ENCODE data around the gene TPTE2. TPM values are rescaled to one million over a fixed set of nuclear protein-coding genes. Genes with fewer than 3 reads are reported as not detected.
"Not testable (repeated sequence)": the region's sequence is repeated elsewhere in the genome, so short reads cannot be mapped to it uniquely, and the experiment has no call there.

Gene TPTE2
- total and polyA plus RNA-seq, 2 experiments from 2014 or later = not detected

- not testable (repeated sequence) for H3K4me1 ChIP-seq (ENCODE audit: insufficient read depth); H4K20me1 ChIP-seq (replicated peaks; ENCODE audit: insufficient read depth); H3F3A ChIP-seq (replicated peaks; ENCODE audit: low read depth); H3K27ac Mint-ChIP-seq; H3K9me2 ChIP-seq (ENCODE audit: insufficient read depth); H3K27me3 ChIP-seq (ENCODE audit: insufficient read depth); H3K4me2 ChIP-seq; H3K36me3 Mint-ChIP-seq (ENCODE audit: low read depth); H2AFZ ChIP-seq; H3K27me3 Mint-ChIP-seq (ENCODE audit: insufficient read depth, low read depth, poor library complexity); H3K27ac ChIP-seq (ENCODE audit: low read depth); H3K79me2 ChIP-seq (replicated peaks; ENCODE audit: insufficient read depth); H3K4me3 ChIP-seq; ATAC-seq; H3K4me1 Mint-ChIP-seq; H3K36me3 ChIP-seq (ENCODE audit: insufficient read depth); H3K4me3 Mint-ChIP-seq; DNase-seq (ENCODE audit: low spot score)
- H3K9me3 Mint-ChIP-seq = peaks cover 53% of the 10 kb centered on the region
Measured at GRCh38 chr13:19560672-19561071, 660 bp downstream of the TPTE2 start.

DNA sequence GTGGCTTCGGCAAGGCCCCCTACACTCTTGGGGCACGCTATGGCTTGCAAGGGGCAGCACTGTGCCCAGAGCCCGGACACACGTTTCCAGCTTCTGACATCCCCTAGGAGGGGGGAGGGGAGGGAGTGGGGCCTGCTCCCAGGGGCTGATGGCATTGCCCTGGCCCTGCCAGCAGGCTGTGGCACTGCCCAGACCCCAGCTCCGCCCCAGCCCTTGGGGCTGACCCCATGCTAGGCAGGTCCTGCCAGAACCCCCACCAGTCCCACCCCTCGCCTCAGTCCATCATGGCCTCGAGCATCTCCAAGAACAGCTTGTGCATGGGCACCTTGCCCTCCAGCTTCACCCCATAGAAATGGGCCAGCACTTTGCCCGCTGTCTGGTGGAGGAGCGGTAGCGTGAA lies 1.6 kb downstream of the TPTE2 start:
- not testable (repeated sequence) for H3K36me3 Mint-ChIP-seq (ENCODE audit: low read depth); H2AFZ ChIP-seq; H3K4me1 Mint-ChIP-seq; H3F3A ChIP-seq (replicated peaks; ENCODE audit: low read depth); H3K79me2 ChIP-seq (replicated peaks; ENCODE audit: insufficient read depth); H3K27ac Mint-ChIP-seq; H4K20me1 ChIP-seq (replicated peaks; ENCODE audit: insufficient read depth); H3K27me3 ChIP-seq (ENCODE audit: insufficient read depth); ATAC-seq; H3K36me3 ChIP-seq (ENCODE audit: insufficient read depth); DNase-seq (ENCODE audit: low spot score); H3K4me1 ChIP-seq (ENCODE audit: insufficient read depth); H3K4me3 ChIP-seq; H3K27me3 Mint-ChIP-seq (ENCODE audit: insufficient read depth, low read depth, poor library complexity); H3K4me2 ChIP-seq; H3K27ac ChIP-seq (ENCODE audit: low read depth); H3K4me3 Mint-ChIP-seq; H3K9me2 ChIP-seq (ENCODE audit: insufficient read depth)
- peaks cover 54% of the 10 kb centered on the region for H3K9me3 Mint-ChIP-seq

DNA sequence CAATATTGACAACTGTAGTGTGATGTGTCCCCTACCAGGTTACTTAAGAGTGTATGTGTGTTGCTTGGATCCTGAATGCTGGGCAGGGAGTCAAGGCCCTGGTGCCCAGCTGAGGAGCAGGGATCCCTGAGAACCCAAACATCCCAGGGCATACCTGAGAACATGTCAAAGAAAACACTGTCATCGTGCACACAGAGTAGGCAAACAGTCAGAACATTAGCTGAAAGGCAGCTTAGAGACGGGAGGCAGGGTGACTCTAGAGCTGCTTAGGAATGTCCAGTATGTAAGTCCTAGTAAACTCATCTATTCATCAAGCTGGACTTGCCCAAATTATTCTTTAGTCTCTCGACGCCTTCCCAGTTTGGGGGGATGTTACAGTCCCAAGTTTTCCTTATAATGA lies 4.0 kb downstream of the TPTE2 start:
- H3K27ac ChIP-seq (ENCODE audit: low read depth); H3K4me1 ChIP-seq (ENCODE audit: insufficient read depth); ATAC-seq; H2AFZ ChIP-seq; H3K4me1 Mint-ChIP-seq; H3K36me3 Mint-ChIP-seq (ENCODE audit: low read depth); H3K27ac Mint-ChIP-seq; H3K36me3 ChIP-seq (ENCODE audit: insufficient read depth); DNase-seq (ENCODE audit: low spot score); H4K20me1 ChIP-seq (replicated peaks; ENCODE audit: insufficient read depth); H3K27me3 Mint-ChIP-seq (ENCODE audit: insufficient read depth, low read depth, poor library complexity); H3K4me3 Mint-ChIP-seq; H3K4me3 ChIP-seq; H3K4me2 ChIP-seq; H3K27me3 ChIP-seq (ENCODE audit: insufficient read depth); H3F3A ChIP-seq (replicated peaks; ENCODE audit: low read depth); H3K79me2 ChIP-seq (replicated peaks; ENCODE audit: insufficient read depth); H3K9me2 ChIP-seq (ENCODE audit: insufficient read depth): not testable (repeated sequence)
- peaks cover 65% of the 10 kb centered on the region for H3K9me3 Mint-ChIP-seq

DNA sequence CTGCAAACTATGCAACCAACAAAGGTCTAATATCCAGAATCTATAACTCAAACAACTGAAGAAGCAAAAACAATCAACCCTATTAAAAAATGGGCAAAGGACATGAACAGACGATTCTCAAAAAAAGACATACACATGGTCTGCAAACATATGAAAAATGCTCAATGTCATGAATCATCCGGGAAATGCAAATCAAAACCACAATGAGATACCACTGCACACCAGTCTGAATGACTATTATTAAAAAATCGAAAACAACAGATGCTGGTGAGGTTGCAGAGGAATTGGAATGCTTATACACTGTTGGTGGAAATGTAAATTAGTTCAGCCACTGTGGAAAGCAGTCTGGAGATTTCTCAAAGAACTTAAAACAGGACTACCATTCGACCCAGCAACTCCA lies 12.1 kb downstream of the TPTE2 start:
- H3K27ac ChIP-seq (ENCODE audit: low read depth); H2AFZ ChIP-seq; H3K36me3 Mint-ChIP-seq (ENCODE audit: low read depth); H3K4me2 ChIP-seq; ATAC-seq; H3K4me1 Mint-ChIP-seq; H3K9me2 ChIP-seq (ENCODE audit: insufficient read depth); H3K4me1 ChIP-seq (ENCODE audit: insufficient read depth); DNase-seq (ENCODE audit: low spot score); H4K20me1 ChIP-seq (replicated peaks; ENCODE audit: insufficient read depth); H3K4me3 Mint-ChIP-seq; H3K4me3 ChIP-seq; H3K36me3 ChIP-seq (ENCODE audit: insufficient read depth); H3K27ac Mint-ChIP-seq; H3F3A ChIP-seq (replicated peaks; ENCODE audit: low read depth); H3K27me3 ChIP-seq (ENCODE audit: insufficient read depth); H3K79me2 ChIP-seq (replicated peaks; ENCODE audit: insufficient read depth); H3K27me3 Mint-ChIP-seq (ENCODE audit: insufficient read depth, low read depth, poor library complexity): not testable (repeated sequence)
- H3K9me3 Mint-ChIP-seq = peaks cover 70% of the 10 kb centered on the region

GRCh38 chr13:19525634-19526033 lies 35.7 kb downstream of the TPTE2 start:
- H3K36me3 Mint-ChIP-seq (ENCODE audit: low read depth); H3F3A ChIP-seq (replicated peaks; ENCODE audit: low read depth); H3K4me3 Mint-ChIP-seq; ATAC-seq; H3K27me3 ChIP-seq (ENCODE audit: insufficient read depth); H3K27ac Mint-ChIP-seq; H3K27me3 Mint-ChIP-seq (ENCODE audit: insufficient read depth, low read depth, poor library complexity); H3K9me2 ChIP-seq (ENCODE audit: insufficient read depth); DNase-seq (ENCODE audit: low spot score); H3K4me3 ChIP-seq; H3K4me1 ChIP-seq (ENCODE audit: insufficient read depth); H4K20me1 ChIP-seq (replicated peaks; ENCODE audit: insufficient read depth); H3K79me2 ChIP-seq (replicated peaks; ENCODE audit: insufficient read depth); H3K36me3 ChIP-seq (ENCODE audit: insufficient read depth); H3K27ac ChIP-seq (ENCODE audit: low read depth); H3K4me2 ChIP-seq; H3K4me1 Mint-ChIP-seq; H2AFZ ChIP-seq: not testable (repeated sequence)
- peaks cover 86% of the 10 kb centered on the region for H3K9me3 Mint-ChIP-seq
